Measurements from ENCODE around the gene ARHGAP44.
"Not testable (repeated sequence)": the region's sequence is repeated elsewhere in the genome, so short reads cannot be mapped to it uniquely, and the experiment has no call there.

Gene ARHGAP44

DNA sequence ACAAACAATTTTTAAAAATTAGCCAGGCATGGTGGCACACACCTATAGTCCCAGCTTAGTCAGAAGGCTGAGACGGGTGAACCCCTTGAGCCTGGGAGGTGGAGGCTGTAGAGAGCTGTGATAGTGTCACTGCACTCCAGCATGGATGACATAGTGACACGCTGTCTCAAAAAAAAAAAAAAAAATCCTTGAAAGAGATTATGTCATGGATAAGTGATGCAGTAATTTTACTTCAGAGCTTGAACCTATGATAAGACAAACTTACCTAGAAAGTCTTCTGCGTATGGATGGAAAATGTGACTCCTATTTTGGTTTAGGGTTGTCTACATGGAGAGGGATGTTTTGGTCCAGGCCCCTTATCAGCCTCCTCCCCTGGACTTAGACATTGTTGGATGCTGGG, 176.7 kb downstream of the ARHGAP44 start:
- DNase-seq = no peak

- DNase-seq = no peak
Observed at GRCh38 chr17:12966413-12966812, 177.1 kb downstream of the ARHGAP44 start.

- DNase-seq = no peak
Observed at GRCh38 chr17:12967962-12968361, 178.7 kb downstream of the ARHGAP44 start.

GRCh38 chr17:12973496-12974004, 184.3 kb downstream of the ARHGAP44 start:
- no peak for DNase-seq

DNA sequence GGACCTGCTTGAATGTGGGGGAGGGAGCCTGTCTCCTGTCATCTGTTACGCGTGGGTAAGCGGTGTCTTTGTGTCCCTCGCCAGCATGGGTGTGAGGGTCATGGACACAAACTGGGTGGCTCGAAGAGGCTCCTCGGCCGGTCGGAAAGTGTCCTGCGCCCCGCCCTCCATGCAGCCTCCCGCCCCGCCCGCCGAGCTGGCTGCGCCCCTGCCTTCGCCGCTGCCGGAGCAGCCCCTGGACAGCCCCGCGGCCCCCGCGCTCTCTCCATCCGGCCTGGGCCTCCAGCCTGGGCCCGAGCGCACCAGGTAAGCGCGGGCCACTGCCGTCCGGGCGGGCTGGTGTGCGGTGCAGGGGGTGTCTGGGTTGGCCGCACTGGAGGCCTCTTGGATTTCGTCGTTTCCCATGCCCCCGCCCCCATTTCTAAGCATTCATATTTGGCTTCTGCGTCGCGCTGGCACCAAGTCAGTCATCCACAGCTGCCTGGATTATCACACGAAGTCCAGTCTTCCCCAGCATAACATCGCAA, 184.8 kb downstream of the ARHGAP44 start:
- no peak for DNase-seq

DNA sequence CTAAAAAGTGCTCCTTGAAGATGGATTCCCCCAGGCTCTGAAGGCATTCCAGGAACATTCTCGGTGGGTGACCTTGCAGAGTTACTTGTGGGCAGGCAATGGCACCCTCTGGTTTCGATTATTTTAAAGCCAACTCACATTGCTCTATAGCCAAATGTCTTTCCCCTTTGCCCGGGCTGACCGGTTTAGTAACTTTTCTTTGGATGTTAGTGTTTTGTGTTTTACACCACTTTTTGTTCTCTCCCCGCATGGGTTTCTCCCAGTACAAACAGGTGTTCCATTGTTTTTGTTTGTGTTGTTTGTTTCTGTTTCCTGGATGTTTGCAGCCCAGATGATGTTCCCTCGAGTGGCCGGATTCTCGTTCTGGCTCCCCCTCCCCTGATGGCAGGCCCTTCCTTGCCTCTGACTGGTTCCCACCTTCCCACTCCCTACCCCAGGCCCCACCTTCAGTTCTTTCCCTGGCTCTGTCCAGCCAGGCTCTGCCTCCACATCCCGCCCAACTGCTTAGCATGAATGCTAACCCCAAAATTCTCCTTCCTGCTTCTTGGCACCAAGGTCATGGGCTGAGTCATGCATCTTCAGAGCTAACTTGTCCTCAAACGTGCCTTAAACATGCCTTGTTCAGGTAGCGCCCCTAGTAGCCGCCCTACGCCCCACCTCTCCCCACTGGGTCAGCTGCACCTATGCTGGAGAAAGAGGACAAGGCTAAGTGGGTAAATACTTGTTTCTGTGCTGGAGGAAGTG, 187.9 kb downstream of the ARHGAP44 start:
- no peak for DNase-seq

- DNase-seq = not testable (repeated sequence)
Observed at GRCh38 chr17:12978787-12979186, 189.5 kb downstream of the ARHGAP44 start.

DNA sequence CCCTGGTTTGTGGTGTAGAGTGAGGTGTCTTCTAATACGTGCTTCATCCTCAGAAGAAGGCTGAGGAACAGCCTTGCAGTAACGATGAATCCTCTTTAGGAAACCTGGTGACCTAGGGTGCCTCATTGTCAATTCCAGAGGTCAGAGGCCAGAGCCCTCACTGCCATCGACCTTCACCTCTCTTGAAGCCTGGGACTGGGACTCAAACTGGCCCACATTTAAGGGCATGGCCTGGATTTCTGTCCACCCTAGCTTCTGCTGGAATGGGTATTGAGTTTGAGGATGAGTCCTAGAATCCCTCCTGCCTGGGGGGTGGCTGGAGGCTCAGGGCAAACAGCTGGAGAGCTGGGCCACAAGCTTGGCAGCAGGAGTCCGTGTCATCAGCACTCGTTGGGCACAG, 189.9 kb downstream of the ARHGAP44 start:
- no peak for DNase-seq

DNA sequence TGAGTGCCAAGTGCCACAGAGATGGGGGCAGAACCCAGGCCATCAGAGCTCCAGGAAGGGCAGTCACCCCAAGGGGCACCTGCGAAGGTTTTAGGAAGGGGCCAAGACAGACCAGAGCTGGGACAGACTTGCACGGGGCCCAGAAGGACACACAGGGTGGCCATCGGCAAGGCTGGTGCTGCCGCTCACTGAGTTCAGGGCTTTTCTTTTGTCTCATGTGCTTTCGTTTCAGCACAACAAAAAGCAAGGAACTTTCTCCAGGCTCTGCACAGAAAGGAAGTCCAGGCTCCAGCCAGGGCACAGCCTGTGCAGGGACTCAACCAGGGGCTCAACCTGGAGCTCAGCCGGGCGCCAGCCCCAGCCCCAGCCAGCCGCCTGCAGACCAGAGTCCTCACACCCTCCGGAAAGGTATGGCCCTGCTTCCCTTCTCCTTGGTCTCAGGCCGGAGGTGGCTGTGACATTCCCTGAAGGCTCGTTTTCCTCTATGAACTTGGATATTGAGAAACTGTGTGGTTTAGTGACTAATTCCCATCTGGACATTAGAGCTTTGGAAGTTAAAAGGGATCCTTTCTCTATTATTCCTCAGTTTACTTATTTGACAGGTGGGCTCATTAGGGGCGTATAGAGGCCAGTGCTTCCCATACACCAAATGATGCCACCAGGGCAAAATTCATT, 190.7 kb downstream of the ARHGAP44 start:
- no peak for DNase-seq

DNA sequence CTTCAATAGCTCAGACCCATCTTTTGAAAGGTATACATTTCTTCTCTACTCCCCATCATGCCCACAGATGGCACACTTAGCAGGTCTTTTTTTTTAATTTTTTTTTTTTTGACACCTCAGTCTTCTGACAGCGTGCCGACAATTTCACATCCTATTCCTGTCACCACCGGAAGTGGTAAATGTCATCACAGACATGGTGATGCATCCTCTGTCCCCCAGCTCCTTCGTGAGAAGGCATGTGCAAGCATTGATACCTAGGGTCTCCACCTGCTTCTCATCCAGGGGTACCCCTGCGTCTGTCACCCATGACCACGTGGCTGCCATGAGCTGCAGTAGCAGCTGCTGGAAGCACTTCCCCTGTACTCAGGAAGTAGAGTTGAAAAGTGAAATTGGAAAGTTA, 192.9 kb downstream of the ARHGAP44 start:
- peak in 2 of 5 experiments; percentile 42 to 58 for DNase-seq

- DNase-seq = no peak
Observed at GRCh38 chr17:12983991-12984884, 194.9 kb downstream of the ARHGAP44 start.

GRCh38 chr17:12985431-12986293, 196.4 kb downstream of the ARHGAP44 start:
- no peak for DNase-seq

DNA sequence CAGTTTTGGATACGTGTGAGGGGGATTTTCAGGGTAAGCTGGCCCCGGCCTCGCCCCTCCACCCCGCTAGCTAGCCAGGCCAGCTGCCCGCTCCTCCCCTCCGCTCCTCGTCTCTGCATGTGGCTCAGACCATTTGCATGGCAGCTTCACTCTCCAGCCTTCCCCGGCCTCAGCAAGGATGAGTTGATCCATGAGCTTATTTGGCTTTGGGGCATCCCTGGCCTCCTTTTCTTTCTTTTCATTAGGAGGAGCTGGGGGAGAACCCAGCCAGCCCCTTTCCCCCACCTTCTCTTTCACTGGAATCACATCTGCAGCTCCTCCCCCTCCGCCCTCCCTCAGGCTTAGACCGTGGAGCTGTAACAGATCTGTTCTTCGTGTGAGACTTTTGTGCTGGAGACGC, 197.8 kb downstream of the ARHGAP44 start:
- no peak for DNase-seq

DNA sequence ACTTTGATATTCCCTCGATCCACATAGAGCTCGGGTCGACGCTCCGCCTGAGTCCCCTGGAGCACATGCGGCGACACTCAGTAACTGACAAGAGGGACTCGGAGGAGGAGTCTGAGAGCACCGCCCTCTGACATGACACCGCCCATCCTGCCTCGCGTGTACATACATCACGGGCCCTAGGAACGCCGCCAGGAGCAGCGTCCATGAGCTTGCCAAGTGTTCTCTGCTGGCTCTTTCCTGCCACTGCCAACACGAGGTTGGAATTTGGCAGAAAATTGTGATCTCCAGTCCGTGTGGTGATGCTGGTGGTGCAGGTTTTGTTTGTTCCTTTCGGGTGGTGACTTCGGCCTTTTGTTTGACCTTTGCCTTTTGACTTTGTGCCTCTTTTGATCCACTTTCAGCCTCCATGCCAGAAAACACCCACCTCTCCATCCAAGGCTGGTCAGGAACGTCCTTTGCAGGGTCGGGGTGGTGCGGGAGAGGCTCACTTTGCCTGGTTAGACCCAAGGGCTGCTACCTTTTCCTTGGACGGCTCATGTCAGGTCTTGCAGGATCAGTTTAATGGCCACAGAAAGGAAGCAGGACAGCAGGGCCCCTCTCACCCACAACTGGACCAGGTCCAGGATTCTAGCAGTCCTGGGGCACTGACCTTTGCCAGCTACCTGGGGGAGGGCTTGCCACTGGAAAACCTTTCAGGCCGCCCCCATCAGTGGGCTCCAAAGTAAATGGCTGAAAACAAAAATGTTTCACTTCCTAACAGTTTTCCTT, 200.9 kb downstream of the ARHGAP44 start:
- no peak for DNase-seq

DNA sequence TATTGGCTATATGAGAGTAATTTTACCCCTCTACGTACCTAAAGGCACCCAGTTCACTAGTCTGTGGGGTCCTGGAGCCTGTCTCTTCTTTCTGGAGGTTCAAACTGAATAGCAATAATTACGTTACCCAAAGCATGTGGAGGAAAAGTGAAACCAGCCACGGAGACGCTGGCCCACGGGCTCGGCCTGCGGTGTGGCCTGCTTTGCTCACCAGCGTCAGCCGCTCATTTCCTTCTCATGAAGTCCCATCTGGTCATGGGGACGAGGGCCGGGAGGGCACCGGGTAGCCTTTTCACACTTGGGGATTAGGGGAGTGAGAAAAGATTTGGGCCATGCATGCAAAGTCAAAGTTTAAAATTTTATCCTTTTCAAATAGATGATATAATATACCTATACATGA, 201.6 kb downstream of the ARHGAP44 start:
- no peak for DNase-seq

- no peak for DNase-seq
Observed at GRCh38 chr17:12992676-12993075, 203.4 kb downstream of the ARHGAP44 start.

GRCh38 chr17:12993631-12994030, 204.3 kb downstream of the ARHGAP44 start:
- DNase-seq = no peak

GRCh38 chr17:12994341-12995074, 205.2 kb downstream of the ARHGAP44 start:
- no peak for DNase-seq

DNA sequence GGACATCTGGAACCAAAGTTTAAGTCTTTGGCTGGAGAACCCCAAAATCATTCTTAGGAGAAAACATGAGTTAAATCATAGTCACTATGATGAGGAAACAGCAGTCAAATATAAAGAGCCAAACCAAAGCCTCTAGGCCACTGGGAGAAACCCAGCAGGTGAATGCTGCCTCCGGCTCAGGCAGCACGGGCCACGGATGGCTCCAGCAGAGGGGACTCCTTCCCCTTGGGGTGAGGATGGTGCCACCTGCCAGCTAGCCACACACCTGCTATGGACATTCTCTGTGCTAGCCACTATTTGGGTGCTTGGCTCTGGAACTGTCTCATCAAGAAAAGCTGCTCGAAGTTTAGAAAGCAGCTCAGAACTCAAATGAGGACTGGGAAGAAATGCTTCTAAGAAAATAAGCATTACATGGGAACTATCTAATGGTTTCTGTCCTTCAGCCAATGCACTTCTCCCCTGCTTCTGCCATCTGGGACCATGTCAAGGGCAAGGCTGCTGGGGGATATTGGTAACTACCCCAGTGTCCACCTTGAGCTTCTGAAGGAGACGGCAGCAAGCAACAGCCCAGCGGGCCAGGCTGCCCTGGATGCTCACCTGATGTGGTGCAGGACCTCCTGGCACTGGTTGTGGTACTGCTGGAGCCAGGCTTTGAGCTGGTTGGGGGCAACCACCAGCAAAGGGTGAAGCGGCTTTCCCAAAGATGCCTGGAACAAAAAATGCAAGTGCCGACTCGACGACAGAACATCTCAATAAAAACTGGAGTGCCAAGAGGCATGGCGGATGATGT, 206.0 kb downstream of the ARHGAP44 start:
- no peak for DNase-seq

GRCh38 chr17:12995896-12996295, 206.6 kb downstream of the ARHGAP44 start:
- no peak for DNase-seq
